Small intestine (tissue), 7 donors: ENCODE results near the gene SUPT4H1. TPM values are rescaled to one million over a fixed set of nuclear protein-coding genes. Genes with fewer than 3 reads are reported as not detected.
A peak's percentile ranks its signal among the peaks of the same experiment; 100 is the strongest.

ENCODE experiments used
- DNase-seq, 2 donors: peaks; one replicate each; pipeline versions ENCODE4 v3.0.0 to v3.0.0-alpha.2; 2013
- FAIRE-seq: peaks from 2 replicates; lab custom pipeline; 2012; peaks lifted over from hg19 to GRCh38; lab: Jason Lieb, UNC
- H3K27ac ChIP-seq, 3 donors: one replicate each; pipeline ENCODE4 v1.5.1; 2013; ENCODE audit warnings: low read length in 2 of 3, mild to moderate bottlenecking in 2 of 3, control low read depth in 1 of 3, inconsistent platforms in 1 of 3, low read depth in 1 of 3, moderate library complexity in 1 of 3
- H3K27me3 ChIP-seq, 3 donors: one replicate each; pipeline ENCODE4 v1.6.1; 2013; ENCODE audit warnings: low read length in 3 of 3, inconsistent platforms in 1 of 3; ENCODE audit not compliant: control insufficient read depth in 3 of 3, insufficient read depth in 3 of 3
- H3K36me3 ChIP-seq, 3 donors: one replicate each; pipeline ENCODE4 v1.6.1; 2013; ENCODE audit warnings: low read length in 3 of 3, inconsistent platforms in 1 of 3, low read depth in 1 of 3, mild to moderate bottlenecking in 1 of 3, moderate library complexity in 1 of 3; ENCODE audit not compliant: control insufficient read depth in 3 of 3, insufficient read depth in 2 of 3
- H3K4me1 ChIP-seq, 3 donors: one replicate each; pipeline ENCODE4 v1.6.1; 2013; ENCODE audit warnings: low read length in 2 of 3, inconsistent platforms in 1 of 3, low read depth in 1 of 3, mild to moderate bottlenecking in 1 of 3, moderate library complexity in 1 of 3; ENCODE audit not compliant: control insufficient read depth in 3 of 3, insufficient read depth in 2 of 3
- H3K4me3 ChIP-seq, 3 donors: one replicate each; pipeline ENCODE4 v1.5.1; 2013; ENCODE audit warnings: low read length in 3 of 3, control low read depth in 1 of 3, inconsistent platforms in 1 of 3, low read depth in 1 of 3, mild to moderate bottlenecking in 1 of 3, moderate library complexity in 1 of 3
- H3K9me3 ChIP-seq, 2 donors: one replicate each; pipeline ENCODE4 v1.6.1; 2013; ENCODE audit warnings: low read depth in 1 of 2, low read length in 1 of 2; ENCODE audit not compliant: control insufficient read depth in 2 of 2, insufficient read depth in 1 of 2
- WGBS, 3 donors: extraction: QIAGEN DNeasy Blood & Tissue Kit; methylation state at CpG; one replicate each; pipeline ENCODE4 v1.1.7; 2013; 5-methylcytosine and 5-hydroxymethylcytosine counted together
- polyA plus RNA-seq, 4 donors: library from polyadenylated mRNA; stranded (reverse) in 3 of 4; unstranded in 1 of 4; fragments of 200-250 nt in 3 of 4; fragments of 120-200 nt in 1 of 4; gene quantifications; one replicate each; pipeline versions ENCODE4 v1.2.1 to v1.2.3, GENCODE V29; 2013
- donor health status: healthy with polysubstance abuse.
- donor health status: control.
- donor health status: control.
- donor health status: Bipolar disorder and iron deficiency.
- donor health status: healthy.

SUPT4H1 gene
- polyA plus RNA-seq, 4 donors, result 70.3 to 102 (median 79.7) TPM

- H3K4me1 ChIP-seq, result peaks cover 0 to 20% (median 5%) of the 10 kb centered on the region in 3 donors
- H3K27me3 ChIP-seq, result no peaks in the 10 kb centered on the region
- no peak overlapping the region for H3K4me3 ChIP-seq
- DNase-seq (no peak), FAIRE-seq (no peak)
- WGBS, 3 donors, result 79 to 88% (median 80%) methylated on average over 20 to 22 of the region's 22 CpGs
- H3K36me3 ChIP-seq, result peaks cover 0 to 70% (median 15%) of the 10 kb centered on the region in 3 donors
- no peak overlapping the region for H3K27ac ChIP-seq
- no peaks in the 10 kb centered on the region for H3K9me3 ChIP-seq
These were observed 5.6 kb upstream of the SUPT4H1 start for GRCh38 chr17:58357312-58358297.

DNA sequence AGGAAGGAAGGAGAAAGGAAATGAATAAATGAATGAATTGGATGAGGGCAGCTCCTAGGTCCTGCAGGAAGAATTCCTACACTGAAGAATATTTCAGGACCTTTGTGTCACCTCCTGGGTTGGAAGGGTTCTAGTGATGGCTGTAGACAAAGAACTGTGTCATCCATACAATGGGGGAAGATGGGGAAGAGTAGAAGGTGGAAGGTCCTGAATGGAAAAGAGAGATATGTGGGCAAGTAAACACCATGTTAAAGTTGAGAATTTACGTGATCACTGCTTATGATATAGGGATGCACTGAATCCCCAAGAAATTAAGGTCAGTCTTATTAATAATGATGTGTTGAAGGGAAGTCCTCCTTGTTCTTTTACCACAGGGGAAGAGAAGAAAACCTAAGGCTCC is 4.2 kb upstream of the SUPT4H1 start:
- 75 to 87% (median 82%) methylated on average over 1 of the region's 1 CpG for WGBS, 3 donors
- FAIRE-seq, result no peak
- DNase-seq, result no peak
- Histone ChIP-seq H3K36me3 (peaks cover 0 to 60% (median 15%) of the 10 kb centered on the region in 3 donors), H3K27ac (no peak overlapping the region), H3K9me3 (no peaks in the 10 kb centered on the region), H3K4me3 (no peak overlapping the region), H3K27me3 (no peaks in the 10 kb centered on the region), H3K4me1 (peaks cover 0 to 17% (median 5%) of the 10 kb centered on the region in 3 donors)

- Histone ChIP-seq H3K4me3 (no peak overlapping the region), H3K36me3 (peaks cover 0 to 54% (median 12%) of the 10 kb centered on the region in 3 donors), H3K27ac (no peak overlapping the region), H3K27me3 (no peaks in the 10 kb centered on the region), H3K4me1 (peaks cover 0 to 14% (median 5%) of the 10 kb centered on the region in 3 donors), H3K9me3 (no peaks in the 10 kb centered on the region)
- WGBS, 3 donors, result 47 to 63% (median 60%) methylated on average over 6 of the region's 6 CpGs
- no peak for FAIRE-seq
- no peak for DNase-seq
These were observed 2.7 kb upstream of the SUPT4H1 start for GRCh38 chr17:58354541-58355216.

- Histone ChIP-seq H3K4me1 (peaks cover 0 to 14% (median 5%) of the 10 kb centered on the region in 3 donors), H3K27ac (peak overlapping the region; percentile 59 to 89 (median 89)), H3K27me3 (no peaks in the 10 kb centered on the region), H3K9me3 (no peaks in the 10 kb centered on the region), H3K4me3 (no peak overlapping the region), H3K36me3 (peaks cover 0 to 49% (median 10%) of the 10 kb centered on the region in 3 donors)
- 25 to 44% (median 27%) methylated on average over 4 of the region's 4 CpGs for WGBS, 3 donors
- FAIRE-seq, result no peak
- no peak for DNase-seq
These were observed 1.4 kb upstream of the SUPT4H1 start for GRCh38 chr17:58353389-58353825.

GRCh38 chr17:58352596-58353388 is 791 bp upstream of the SUPT4H1 start:
- FAIRE-seq, result no peak
- peak overlapping the region; percentile 77 to 89 (median 89) for H3K27ac ChIP-seq
- H3K4me3 ChIP-seq, result peak overlapping the region; percentile 63 to 71 (median 69)
- H3K4me1 ChIP-seq, result peaks cover 0 to 14% (median 5%) of the 10 kb centered on the region in 3 donors
- WGBS, 3 donors, result 3% methylated on average over 26 of the region's 26 CpGs
- H3K27me3 ChIP-seq, result no peaks in the 10 kb centered on the region
- H3K9me3 ChIP-seq, result no peaks in the 10 kb centered on the region
- H3K36me3 ChIP-seq, result peaks cover 3 to 45% (median 16%) of the 10 kb centered on the region in 3 donors
- DNase-seq, result peak in 1 of 2 donors; percentile 43

DNA sequence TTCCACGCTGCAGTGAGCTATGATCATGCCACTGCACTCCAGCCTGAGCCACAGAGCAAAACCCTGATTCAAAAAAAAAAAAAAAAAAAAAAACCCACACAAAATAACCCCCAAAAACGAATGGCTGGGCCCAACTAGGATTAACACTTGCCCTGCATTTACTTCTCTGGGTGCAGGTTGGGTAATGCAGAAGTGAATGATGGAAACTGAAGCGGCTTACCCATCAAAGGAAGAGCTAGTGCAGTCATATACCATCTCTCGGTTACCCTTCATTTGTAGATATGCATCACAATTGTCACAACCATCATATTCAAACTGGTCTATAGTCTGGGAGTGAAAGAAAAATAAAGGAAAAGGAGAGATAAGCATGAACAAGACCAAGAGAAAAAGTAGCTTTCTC is 819 bp downstream of the SUPT4H1 start:
- WGBS, 3 donors, result 43 to 54% (median 50%) methylated on average over 4 of the region's 4 CpGs
- Histone ChIP-seq H3K4me1 (peaks cover 0 to 14% (median 5%) of the 10 kb centered on the region in 3 donors), H3K4me3 (peak overlapping the region; percentile 63 to 71 (median 69)), H3K27ac (peak overlapping the region in 1 of 3 donors; percentile 89), H3K27me3 (no peaks in the 10 kb centered on the region), H3K36me3 (peaks cover 10 to 48% (median 24%) of the 10 kb centered on the region in 3 donors), H3K9me3 (no peaks in the 10 kb centered on the region)
- FAIRE-seq, result no peak
- DNase-seq, result no peak

- Histone ChIP-seq H3K4me1 (peaks cover 0 to 8% (median 3%) of the 10 kb centered on the region in 3 donors), H3K27ac (no peak overlapping the region), H3K9me3 (no peaks in the 10 kb centered on the region), H3K27me3 (no peaks in the 10 kb centered on the region), H3K36me3 (peaks cover 13 to 59% (median 26%) of the 10 kb centered on the region in 3 donors), H3K4me3 (no peak overlapping the region)
- no peak for DNase-seq
- WGBS, 3 donors, result 78 to 91% (median 90%) methylated on average over 1 of the region's 1 CpG
- no peak for FAIRE-seq
These were observed 4.0 kb downstream of the SUPT4H1 start for GRCh38 chr17:58348038-58348437.
